Colonic mucosa (tissue), 4 donors: ENCODE data around the gene DNAH3. TPM values are rescaled to one million over a fixed set of nuclear protein-coding genes. Genes with fewer than 3 reads are reported as not detected.
A peak's percentile ranks its signal among the peaks of the same experiment; 100 is the strongest.
"Not testable (repeated sequence)": the region's sequence is repeated elsewhere in the genome, so short reads cannot be mapped to it uniquely, and the experiment has no call there.

Experiments used
- DNase-seq: peaks from one replicate; pipeline ENCODE4 v3.0.0-alpha.2; 2020
- H3K27ac ChIP-seq: fragments of 200-600 bp; one replicate; pipeline ENCODE4 v1.8.0; 2021
- H3K27me3 ChIP-seq: fragments of 200-600 bp; one replicate; pipeline ENCODE4 v1.8.0; 2021
- H3K36me3 ChIP-seq: fragments of 200-600 bp; one replicate; pipeline ENCODE4 v1.8.0; 2021
- H3K4me1 ChIP-seq: fragments of 200-600 bp; one replicate; pipeline ENCODE4 v1.8.0; 2021; ENCODE audit warnings: mild to moderate bottlenecking
- H3K4me3 ChIP-seq: fragments of 200-600 bp; one replicate; pipeline ENCODE4 v1.8.0; 2021
- H3K9ac ChIP-seq, 2 donors: one replicate each; pipeline ENCODE4 v1.7.0; 2013; ENCODE audit warnings: control low read depth in 2 of 2, low read depth in 2 of 2, low read length in 2 of 2
- H3K9me3 ChIP-seq: fragments of 200-600 bp; one replicate; pipeline ENCODE4 v1.8.0; 2021
- intact Hi-C: fragments of 100-400 bp; cut with DNase I; formaldehyde crosslinking; loops from one replicate; pipeline ENCODE4 v1.14.1; 2022
- total RNA-seq, 2 donors: library from RNA; stranded (reverse); fragmentation: NEBNext Ultra II Directional in 1 of 2; extraction: Animal tissue kit (Norgen Biotek cat#: 25700) in 1 of 2; gene quantifications; one replicate each; pipeline ENCODE4 v1.2.1, GENCODE V29; 2021
- TF ChIP-seq, protein P1 (sequence below): fragments of 200-600 bp; IDR thresholded peaks from one replicate; pipeline ENCODE4 v1.8.0; 2022; ENCODE audit warnings: antibody characterized with exemption, mild to moderate bottlenecking
- donor health status: healthy.
- donor health status: DM: no; HTN: no; CAD: no.
- donor health status: DM: no; HTN: no; CAD: no.

DNAH3 gene
- total RNA-seq, 2 donors from 2014 or later = 4.2 to 5.1 TPM

DNA sequence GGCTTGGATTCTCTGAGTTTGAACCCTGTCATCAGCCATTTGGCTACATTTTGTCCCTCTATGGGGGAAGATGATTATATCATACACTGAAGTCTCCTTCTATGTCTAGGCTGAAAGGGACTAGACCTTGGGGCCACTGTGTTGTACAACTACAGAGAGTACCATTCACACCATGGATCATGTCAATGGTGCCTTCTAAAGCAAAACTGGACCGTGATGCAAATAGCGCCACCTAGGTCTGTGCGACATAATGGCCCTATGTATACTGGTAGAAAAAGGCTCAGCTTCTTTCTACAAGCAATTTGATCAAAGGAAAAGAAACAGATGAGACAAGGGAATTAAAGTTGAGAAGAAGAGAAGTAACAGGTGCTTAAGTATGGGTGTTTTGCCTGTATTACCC lies 149.4 kb downstream of the DNAH3 start:
- H3K27ac ChIP-seq = no peak overlapping the region
- TF ChIP-seq, protein P1, sequence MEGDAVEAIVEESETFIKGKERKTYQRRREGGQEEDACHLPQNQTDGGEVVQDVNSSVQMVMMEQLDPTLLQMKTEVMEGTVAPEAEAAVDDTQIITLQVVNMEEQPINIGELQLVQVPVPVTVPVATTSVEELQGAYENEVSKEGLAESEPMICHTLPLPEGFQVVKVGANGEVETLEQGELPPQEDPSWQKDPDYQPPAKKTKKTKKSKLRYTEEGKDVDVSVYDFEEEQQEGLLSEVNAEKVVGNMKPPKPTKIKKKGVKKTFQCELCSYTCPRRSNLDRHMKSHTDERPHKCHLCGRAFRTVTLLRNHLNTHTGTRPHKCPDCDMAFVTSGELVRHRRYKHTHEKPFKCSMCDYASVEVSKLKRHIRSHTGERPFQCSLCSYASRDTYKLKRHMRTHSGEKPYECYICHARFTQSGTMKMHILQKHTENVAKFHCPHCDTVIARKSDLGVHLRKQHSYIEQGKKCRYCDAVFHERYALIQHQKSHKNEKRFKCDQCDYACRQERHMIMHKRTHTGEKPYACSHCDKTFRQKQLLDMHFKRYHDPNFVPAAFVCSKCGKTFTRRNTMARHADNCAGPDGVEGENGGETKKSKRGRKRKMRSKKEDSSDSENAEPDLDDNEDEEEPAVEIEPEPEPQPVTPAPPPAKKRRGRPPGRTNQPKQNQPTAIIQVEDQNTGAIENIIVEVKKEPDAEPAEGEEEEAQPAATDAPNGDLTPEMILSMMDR = peak; percentile 40
- H3K9ac ChIP-seq = no peak overlapping the region
- DNase-seq = peak; percentile 32
- no peaks in the 10 kb centered on the region for H3K27me3 ChIP-seq
- H3K36me3 ChIP-seq = no peaks in the 10 kb centered on the region
- no peaks in the 10 kb centered on the region for H3K4me1 ChIP-seq
- H3K9me3 ChIP-seq = no peaks in the 10 kb centered on the region
- intact Hi-C loops = loop anchor here (5.0 kb wide), 1 partner anchor 154 kb away; no protein-coding TSS in a partner anchor
- H3K4me3 ChIP-seq = no peak overlapping the region

DNA sequence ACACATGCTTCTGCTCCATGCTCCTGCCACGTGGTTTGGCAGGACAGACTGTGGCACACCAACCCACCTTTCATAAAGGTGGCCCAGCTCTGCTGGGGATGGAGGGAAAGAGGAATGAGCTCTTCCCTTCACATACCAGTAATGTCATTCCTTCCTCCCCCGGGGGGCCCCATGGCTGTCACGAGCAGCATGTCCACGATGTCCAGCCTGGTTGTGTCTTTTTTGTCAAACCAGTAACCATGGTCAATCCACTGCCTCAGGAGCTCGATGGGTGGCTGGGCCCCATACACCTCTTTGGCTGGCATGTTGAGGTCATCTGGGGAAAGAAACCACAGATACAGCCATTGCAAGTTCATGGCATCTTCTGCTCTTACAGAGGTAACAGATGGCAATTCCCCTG lies 153.5 kb downstream of the DNAH3 start:
- no peak overlapping the region for H3K4me3 ChIP-seq
- H3K4me1 ChIP-seq = no peaks in the 10 kb centered on the region
- H3K9me3 ChIP-seq = no peaks in the 10 kb centered on the region
- no peak overlapping the region for H3K9ac ChIP-seq
- no peaks in the 10 kb centered on the region for H3K27me3 ChIP-seq
- DNase-seq = no peak
- TF ChIP-seq, protein P1 = no peak
- no peaks in the 10 kb centered on the region for H3K36me3 ChIP-seq
- intact Hi-C loops = no loop called here
- no peak overlapping the region for H3K27ac ChIP-seq

DNA sequence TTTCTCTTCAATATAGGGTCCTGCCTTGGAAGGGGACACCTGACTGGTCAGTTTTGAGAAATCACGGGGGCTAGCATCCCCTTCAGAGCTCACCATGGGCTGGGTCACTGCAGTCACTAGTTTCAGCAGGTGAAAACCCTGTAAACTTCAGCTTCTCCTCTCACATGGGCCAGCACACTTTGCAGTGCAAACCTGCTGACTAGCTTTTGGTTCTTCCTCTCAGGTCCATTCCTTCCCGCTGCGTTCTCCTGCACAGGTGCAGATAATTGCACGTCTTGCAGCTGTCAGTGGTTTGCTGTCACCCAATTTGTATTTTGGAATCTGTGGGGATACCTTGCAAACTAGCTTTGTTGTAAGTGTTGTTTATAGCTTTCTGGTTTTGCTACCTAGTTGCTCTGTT lies 154.9 kb downstream of the DNAH3 start:
- H3K9me3 ChIP-seq = no peaks in the 10 kb centered on the region
- DNase-seq = no peak
- H3K4me1 ChIP-seq = no peaks in the 10 kb centered on the region
- H3K9ac ChIP-seq = no peak overlapping the region
- TF ChIP-seq, protein P1 = no peak
- H3K27ac ChIP-seq = no peak overlapping the region
- H3K27me3 ChIP-seq = no peaks in the 10 kb centered on the region
- H3K36me3 ChIP-seq = no peaks in the 10 kb centered on the region
- no peak overlapping the region for H3K4me3 ChIP-seq
- intact Hi-C loops = no loop called here

DNA sequence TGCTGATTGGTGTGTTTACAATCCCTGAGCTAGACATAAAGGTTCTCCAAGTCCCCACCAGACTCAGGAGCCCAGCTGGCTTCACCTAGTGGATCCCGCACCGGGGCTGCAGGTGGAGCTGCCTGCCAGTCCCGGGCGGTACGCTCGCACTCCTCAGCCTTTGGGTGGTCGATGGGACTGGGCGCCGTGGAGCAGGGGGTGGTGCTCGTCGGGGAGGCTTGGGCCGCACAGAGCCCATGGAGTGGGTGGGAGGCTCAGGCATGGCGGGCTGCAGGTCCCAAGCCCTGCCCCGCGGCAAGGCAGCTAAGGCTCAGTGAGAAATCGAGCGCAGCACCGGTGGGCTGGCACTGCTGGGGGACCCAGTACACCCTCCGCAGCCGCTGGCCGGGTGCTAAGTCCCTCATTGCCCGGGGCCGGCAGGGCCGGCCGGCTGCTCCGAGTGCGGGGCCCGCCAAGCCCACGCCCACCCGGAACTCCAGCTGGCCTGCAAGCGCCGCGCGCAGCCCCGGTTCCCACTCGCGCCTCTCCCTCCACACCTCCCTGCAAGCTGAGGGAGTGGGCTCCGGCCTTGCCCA lies 161.1 kb downstream of the DNAH3 start:
- H3K27ac ChIP-seq, H3K9ac ChIP-seq, DNase-seq, H3K4me3 ChIP-seq, H3K9me3 ChIP-seq, intact Hi-C loops, H3K27me3 ChIP-seq, H3K4me1 ChIP-seq, H3K36me3 ChIP-seq: not testable (repeated sequence)

- Histone ChIP-seq H3K9ac (no peak overlapping the region), H3K4me3 (no peak overlapping the region), H3K27ac (no peak overlapping the region), H3K4me1 (no peaks in the 10 kb centered on the region), H3K9me3 (no peaks in the 10 kb centered on the region), H3K27me3 (no peaks in the 10 kb centered on the region), H3K36me3 (no peaks in the 10 kb centered on the region)
- intact Hi-C loops = no loop called here
- no peak for DNase-seq
- TF ChIP-seq, protein P1 = no peak
Measured at GRCh38 chr16:20987049-20987448, 163.6 kb downstream of the DNAH3 start.

DNA sequence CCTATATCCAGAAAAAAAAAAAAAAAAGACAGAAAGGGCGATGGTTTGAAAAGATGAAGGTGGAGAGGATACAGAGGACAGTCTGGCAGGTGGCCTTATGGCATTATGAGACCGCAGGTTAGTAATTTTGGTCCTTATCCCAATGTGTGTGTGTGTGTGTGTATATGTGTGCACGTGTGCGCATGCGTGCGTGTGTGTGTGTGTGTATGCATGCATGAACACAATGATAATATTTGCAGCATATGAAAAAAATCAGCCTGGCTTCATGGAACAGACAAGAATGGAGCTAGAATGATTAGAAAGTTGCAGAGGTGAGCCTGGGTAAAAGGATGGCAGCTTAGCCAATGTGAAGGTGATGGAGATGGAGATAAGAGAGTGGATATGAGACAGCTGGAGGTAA lies 166.6 kb downstream of the DNAH3 start:
- no peaks in the 10 kb centered on the region for H3K27me3 ChIP-seq
- DNase-seq = no peak
- TF ChIP-seq, protein P1 = no peak
- H3K36me3 ChIP-seq = no peaks in the 10 kb centered on the region
- intact Hi-C loops = no loop called here
- H3K4me3 ChIP-seq = no peak overlapping the region
- H3K9ac ChIP-seq = no peak overlapping the region
- no peak overlapping the region for H3K27ac ChIP-seq
- no peaks in the 10 kb centered on the region for H3K4me1 ChIP-seq
- no peaks in the 10 kb centered on the region for H3K9me3 ChIP-seq
